Activated CD8-positive, alpha-beta memory T cell treated with anti-CD3 and anti-CD28 coated beads, Interleukin-2, amount 50 U/mL, for 1 hour (primary cell): ENCODE measurements around the gene BCL2L2.
"Not testable (repeated sequence)": the region's sequence is repeated elsewhere in the genome, so short reads cannot be mapped to it uniquely, and the experiment has no call there.

ENCODE experiments used
- DNase-seq: peaks from one replicate; pipeline ENCODE4 v3.0.0-alpha.2; 2020; ENCODE audit errors: extremely low read depth

BCL2L2 gene

DNA sequence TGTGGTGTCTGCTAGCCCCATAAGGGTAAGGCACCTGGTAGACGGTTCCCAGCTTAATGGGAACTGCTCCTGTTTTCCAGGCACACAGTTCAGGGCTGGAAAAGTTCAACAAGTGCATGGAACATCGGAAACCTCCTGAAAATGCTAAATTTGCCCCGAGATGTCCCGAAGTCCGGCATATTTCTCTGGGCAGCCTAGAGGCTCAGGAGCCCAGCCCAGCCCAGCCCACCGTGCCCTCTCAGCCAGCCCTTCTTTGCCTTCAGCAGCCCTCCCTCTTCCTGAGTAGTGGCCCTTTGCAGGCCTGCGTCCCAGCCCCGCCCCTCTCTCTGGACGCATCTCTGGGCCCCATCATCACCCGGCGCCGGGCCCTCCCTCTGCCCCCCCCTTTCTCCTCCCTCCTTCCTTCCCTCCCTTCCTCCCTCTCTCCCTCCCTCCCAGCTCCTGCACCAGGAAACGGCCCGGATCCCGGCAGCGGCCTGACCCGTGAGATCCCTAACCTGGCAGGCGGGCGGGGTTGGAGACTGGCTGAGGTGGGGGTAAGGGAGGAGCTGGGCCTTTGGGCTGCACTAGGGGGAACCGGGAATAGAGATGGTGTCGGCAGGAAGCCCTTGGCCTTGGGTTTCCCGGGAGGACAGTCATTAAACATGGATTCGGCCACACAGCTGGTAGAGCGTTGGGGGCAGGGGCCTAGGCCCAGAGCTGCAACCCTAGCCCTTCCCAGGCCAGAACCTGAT is at the start of gene BCL2L2:
TSS of gene BCL2L2 (plus strand) at position 422 of the 734 bp plus-strand sequence. CDS start 935 bp downstream, outside the sequence.
- no peak for DNase-seq

- DNase-seq = no peak
Measured at GRCh38 chr14:23258256-23258655, 48.4 kb upstream of the BCL2L2 start.

- DNase-seq = no peak
Measured at GRCh38 chr14:23259426-23259825, 47.2 kb upstream of the BCL2L2 start.

DNA sequence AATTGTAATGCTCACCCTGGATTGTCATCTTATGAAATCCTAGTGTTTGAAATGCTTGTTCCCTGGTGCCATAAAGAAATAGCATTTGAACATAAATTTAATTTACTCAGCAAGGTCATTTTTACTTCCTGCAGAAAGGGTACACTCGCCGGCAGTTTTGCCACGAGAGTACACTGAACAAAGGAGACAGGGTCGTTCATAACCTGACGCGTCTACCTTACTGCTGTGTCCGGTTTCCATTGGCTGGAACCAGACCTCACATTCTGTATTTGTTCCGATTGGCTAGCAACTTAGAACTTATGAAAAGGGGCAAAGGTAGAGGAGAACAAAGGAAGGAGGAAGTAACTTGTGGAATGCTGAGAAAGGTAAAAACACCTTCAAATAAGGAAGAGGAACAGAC is 45.8 kb upstream of the BCL2L2 start:
- not testable (repeated sequence) for DNase-seq

DNA sequence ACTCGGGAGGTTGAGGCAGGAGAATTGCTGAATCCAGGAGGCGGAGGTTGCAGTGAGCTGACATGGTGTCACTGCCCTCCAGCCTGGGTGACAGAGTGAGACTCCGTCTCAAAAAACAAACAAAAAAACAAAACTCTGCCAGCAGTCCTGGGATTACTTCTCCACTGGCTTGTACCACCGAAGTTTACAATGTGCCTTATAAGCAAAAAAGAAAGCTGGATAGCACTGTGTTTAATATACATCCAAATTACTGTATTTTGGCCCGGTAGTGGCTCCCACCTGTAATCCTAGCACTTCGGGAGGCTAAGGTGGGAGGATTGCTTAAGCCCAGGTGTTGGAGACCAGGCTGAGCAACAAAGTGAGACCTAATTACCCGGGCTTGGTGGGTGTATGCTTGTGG is 37.4 kb upstream of the BCL2L2 start:
- no peak for DNase-seq

GRCh38 chr14:23275412-23275811 is 31.2 kb upstream of the BCL2L2 start:
- no peak for DNase-seq

DNA sequence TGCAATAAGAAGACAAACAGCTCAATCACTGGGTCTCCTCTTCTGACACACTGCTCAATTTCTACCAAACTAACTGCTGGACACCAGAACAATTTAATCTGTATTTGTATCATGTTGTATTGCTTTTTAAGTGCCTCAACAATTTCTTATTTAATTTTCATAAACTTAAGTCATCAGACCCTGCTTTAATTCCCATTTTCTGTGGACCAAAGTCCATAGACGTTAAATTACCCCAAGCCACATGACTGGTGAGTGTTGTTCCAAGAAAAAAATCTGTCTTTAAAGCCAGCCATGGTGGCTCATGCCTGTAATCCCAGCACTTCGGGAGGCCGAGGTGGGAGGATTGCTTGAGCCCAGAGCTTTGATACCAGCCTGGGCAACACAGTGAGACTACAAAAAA is 29.4 kb upstream of the BCL2L2 start:
- no peak for DNase-seq

- not testable (repeated sequence) for DNase-seq
Measured at GRCh38 chr14:23277928-23278327, 28.7 kb upstream of the BCL2L2 start.

DNA sequence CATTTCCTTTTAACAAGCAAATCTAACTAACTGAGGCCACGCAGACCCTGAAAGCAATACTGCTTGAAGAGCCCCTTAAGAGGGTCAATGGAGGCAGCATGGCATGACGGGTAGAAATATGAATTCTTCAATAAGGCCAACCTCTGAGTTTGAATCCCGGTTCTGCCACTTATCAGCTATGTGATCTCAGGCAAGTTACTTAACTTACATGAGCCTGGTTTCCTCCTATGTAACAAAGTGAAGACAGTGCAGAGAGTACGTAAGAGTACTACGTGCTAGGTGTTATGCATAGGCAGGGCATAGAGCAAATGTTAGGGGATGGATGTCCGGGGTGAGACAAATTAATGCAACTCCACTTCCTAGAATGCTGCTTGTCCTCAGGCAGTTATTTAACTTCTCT is 25.4 kb upstream of the BCL2L2 start:
- DNase-seq = no peak

DNA sequence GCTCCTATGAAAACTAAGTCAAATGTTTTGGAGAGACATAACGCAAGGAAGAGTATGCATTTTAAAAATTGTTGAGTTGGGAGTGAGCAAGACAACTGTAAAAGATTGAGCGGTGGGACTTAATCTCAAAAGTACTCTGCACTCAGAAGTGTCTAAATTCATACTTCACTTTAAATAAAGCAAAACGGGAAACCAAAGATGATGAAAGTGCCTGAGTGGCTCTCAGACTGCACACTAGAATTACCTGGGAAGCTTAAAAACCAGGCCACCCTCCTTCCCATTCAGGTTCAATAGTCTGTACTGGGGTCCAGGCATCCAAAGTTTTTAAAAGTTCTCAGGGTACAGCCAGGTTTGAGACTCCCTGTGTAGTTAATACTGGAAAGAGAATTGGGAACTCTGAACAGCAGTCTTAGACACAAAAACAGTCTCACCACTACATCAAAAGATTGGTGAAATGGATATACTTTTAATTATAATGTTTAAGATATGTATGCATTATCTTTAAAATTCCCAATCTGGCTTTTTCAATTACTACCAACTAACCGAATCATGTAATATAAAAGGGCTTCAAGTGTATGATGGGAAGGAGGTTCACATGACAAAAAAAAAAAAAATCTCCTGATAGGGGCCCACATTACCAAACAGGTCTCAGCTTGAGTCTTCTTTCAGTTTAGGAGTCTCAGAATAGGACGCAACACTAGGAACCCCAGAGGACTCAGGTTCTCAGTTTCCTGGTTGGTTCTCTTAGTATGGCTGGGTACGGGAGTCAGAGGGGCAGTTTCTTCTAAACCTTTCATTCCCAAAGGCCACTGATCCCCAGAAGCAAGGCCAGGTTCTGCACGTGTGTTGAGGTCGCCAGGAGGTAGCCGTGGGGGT is 21.7 kb upstream of the BCL2L2 start:
- no peak for DNase-seq

GRCh38 chr14:23285530-23286019 is 21.1 kb upstream of the BCL2L2 start:
- no peak for DNase-seq

DNA sequence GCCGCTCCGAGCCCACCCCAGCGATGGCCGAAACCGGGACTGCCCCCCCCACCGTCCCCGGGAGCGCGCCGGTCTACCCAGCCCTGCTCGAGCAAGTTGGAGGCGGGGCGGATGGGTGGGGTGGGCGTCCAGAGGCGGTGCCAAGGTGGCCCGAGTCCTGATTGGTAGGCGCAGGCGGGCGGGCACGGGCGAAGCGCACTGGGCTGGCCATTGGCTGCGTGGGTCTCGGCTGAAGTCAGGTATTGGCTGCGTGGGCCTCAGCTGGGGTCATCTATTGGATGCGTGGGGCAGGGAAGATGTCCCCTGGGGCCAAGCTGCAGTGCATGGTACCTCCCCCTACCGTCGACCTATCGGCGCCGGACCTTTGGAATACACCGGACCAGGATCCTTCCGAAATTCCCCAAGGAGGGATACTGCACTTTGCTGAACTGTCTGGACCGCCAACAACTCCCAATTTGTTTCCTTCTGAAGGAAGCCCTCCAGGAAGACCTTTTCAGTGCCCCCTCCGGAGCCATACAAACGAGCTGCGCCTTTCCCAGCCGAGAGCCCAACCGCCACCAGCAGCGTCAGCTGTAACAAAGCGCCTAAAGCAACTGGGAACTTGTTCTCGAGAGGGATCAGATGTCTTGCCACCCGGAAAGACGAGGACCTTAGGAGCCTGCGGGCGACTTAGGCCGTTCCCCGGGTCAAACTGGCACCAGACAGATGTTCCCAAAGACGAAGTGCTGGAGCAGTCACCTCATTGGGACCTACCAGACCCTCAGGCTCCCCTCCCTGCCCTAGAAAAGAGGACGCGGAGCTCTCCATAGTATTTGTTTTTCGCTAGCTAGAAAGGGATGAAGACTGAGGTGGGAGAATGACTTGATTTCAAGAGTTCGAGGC is 20.4 kb upstream of the BCL2L2 start, which contains the start of gene HOMEZ:
TSS of gene HOMEZ (minus strand) at position 113 of the 882 bp plus-strand sequence. CDS start 180 bp downstream, outside the sequence.
- peak; percentile 89 for DNase-seq

GRCh38 chr14:23286902-23287479 is 19.6 kb upstream of the BCL2L2 start:
- DNase-seq = no peak

DNA sequence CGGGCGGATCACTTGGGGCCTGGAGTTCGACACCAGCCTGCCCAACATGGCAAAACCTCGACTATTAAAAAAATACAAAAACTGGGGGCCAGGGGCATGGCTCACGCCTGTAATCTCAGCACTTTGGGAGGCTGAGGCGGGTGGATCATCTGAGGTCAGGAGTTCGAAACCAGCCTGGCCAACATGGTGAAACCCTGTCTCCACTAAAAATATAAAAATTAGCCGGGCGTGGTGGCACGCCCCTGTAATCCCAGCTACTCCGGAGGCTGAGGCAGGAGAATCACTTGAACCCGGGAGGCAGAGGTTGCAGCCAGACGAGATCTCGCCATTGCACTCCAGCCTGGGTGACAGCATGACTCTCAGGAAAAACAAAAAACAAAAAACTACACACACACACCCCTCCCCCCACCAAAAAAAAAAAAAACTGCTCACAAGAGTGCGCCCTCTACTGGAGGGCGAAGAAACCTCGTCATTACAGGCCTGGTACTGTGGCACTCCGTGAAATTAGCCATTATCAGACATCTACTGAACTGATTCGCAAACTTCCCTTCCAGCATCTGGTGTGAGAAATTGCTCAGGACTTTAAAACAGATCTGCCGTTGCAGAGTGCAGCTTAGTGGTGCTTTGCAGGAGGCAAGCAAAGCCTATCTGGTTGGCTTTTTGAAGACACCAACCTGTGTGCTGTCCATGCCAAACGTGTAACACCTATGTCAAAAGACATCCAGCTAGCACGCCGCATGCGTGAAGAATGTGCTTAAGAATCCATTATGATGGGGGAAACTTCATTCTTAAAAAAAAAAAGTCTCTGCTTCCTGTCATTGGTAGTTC is 11.7 kb upstream of the BCL2L2 start:
- no peak for DNase-seq

DNA sequence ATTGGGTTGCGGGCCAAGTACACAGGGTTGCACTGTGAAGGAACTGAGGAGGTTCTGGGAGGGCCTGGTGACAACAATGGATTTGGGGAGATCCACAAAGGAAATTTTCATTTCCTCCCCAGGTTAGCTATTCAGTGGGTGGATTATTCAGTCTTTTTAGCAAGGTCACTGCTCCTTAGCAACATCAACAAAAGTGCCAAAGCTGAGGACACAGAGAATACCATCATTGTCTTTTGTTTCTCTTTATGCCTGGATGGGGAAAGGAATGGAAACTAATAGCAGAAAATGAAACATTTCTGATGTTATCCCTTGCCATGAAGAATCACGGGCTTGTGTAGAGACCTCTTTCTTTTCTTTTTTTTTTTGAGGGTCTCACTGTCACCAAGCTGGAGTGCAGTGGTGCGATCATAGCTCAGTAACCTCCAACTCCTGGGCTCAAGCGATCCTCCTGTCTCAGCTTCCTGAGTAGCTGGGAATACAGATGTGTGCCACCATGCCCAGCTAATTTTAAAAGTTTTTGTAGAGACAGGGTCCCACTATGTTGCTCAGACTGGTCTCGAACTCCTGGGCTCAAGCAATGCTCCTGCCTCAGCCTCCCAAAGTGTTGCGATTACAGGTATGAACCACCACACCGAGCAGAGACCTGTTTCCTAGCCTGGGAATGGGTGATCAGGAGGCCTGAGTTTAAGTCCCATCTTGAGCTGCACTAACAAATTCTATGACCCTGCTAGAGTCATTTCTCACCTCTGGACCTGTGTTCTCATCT is 10.4 kb upstream of the BCL2L2 start:
- no peak for DNase-seq

DNA sequence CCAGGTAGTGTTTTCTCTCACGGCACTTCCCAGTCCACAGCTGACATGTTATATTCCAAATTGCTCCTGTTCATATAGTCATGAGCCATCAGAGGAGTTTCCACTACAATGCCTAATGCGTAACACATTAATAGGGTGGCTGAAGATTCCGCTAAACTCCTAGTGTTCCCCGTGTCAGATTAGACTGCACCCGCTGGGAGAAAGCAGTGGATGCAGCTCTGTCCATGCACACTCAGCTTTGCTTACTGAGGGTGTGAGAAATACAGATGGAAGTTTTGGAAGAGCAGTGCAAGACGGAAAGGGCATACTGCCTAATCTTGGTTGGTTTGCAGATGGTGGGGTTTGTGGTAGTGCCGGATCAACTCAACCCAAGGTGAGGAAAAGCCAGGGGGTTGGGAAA is 9.5 kb upstream of the BCL2L2 start:
- DNase-seq = no peak

DNA sequence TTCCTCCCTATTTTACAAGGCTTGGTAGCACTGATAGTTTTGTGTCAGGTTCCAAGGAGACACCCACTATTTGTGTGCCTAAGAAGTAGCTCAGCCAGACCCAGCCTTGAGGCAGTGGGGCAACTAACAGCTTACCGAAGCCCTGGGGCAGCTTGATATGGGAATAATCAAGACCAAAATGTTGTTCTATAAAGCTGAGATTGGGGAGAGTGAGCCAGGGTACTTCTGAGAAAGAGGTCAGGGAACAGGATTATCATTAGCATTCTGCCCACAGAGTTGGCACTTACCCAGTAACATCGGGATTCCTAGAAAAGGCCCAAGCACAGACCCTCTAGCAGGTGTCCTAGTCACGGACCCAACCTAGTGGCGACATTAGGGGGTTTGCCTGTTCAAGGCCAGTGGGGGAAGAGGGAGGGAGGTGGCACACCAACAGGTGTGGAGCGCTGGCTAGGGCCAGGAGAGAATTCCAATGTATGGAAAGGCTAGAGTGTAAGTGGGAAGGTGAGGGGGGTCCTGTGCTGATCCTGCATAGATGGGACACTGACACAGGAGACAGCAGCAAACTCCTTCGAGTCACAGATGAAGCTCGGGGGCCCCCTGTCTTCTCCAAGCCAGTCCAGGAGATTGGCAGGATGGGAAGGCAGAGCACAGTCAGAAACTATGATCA is 8.9 kb upstream of the BCL2L2 start:
- no peak for DNase-seq

DNA sequence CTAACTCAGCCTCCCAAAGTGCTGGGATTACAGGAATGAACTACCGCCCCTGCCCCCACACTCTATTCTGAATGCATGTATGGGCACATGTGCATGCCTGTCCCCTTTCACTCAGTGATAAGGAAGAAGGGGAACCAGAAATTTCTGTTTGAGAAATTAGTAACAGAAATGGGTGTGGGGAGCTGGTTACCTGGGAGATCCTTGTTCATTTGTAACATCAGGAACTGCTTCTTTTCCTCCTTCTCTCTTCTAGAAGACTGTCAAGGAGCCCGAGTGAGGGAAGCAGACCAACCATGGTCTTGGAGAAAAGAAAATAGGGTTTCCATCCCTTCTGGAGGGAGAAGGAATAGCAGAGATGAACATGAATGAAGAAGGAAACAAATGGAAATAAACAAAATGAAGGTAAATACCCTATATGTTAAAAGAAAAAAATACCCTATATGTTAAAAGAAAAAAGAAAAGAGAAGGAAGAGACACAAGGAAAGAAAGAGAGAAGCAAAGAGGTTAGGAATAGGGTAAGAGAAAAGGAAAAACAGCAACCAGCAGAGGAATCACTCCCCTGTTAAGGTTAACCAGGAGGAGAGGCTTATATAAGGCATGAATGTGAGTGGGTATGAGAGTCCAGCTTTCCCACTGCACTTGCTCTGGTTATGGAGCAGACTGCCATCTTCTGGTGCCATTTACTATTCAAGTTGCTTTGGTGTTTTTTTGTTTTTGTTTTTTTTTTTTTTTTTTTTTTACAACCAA is 7.2 kb upstream of the BCL2L2 start:
- DNase-seq = no peak
